WTC11 (cell line): ENCODE measurements around the gene VAV2.

Experiments used
- ETV6 ChIP-seq: sonication (generic); formaldehyde crosslinking; IDR thresholded peaks from 2 replicates; pipeline ENCODE4 v1.8.1; 2022; ENCODE audit warnings: mild to moderate bottlenecking, missing genetic modification reagents
- IRF2 ChIP-seq: sonication (generic); formaldehyde crosslinking; IDR thresholded peaks from 2 replicates; pipeline ENCODE4 v1.8.0; 2022; ENCODE audit warnings: low read depth, missing genetic modification reagents, borderline replicate concordance
- ZNF138 ChIP-seq: sonication (generic); formaldehyde crosslinking; conservative IDR thresholded peaks from 2 replicates; pipeline ENCODE4 v1.8.1; 2022; ENCODE audit warnings: mild to moderate bottlenecking, moderate library complexity, missing genetic modification reagents
- TF ChIP-seq, protein P1 (sequence below): fragments of 200-600 bp; IDR thresholded peaks from 2 replicates; pipeline ENCODE4 v1.8.0; 2022; ENCODE audit warnings: antibody characterized with exemption
- TF ChIP-seq, protein P2 (sequence below): sonication (generic); formaldehyde crosslinking; IDR thresholded peaks from 2 replicates; pipeline ENCODE4 v1.8.1; 2022; ENCODE audit warnings: low read depth, missing genetic modification reagents, borderline replicate concordance
- TF ChIP-seq, protein P3 (sequence below): sonication (generic); formaldehyde crosslinking; IDR thresholded peaks from 2 replicates; pipeline ENCODE4 v1.8.1; 2023; ENCODE audit warnings: mild to moderate bottlenecking, missing genetic modification reagents, borderline replicate concordance

DNA sequence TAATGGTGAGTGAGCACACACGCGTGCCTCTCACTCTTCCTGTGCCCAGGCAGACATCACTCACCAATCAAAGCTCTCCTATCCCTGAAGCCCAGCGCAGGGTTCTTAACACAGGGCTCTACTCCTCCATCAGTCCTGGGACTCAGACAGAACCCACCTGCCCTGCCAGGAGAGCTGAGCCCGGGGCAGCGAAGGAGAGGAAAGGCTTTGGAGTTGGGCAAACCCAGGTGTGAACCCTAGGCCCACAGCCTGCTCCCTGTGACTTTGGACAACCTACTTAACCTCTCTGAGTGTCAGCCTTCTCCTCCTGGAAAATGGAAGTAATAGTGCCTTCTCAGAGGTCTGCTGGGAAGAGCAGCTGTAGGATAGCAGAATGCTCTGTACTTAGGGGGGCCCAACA is 155.3 kb downstream of the VAV2 start:
- no peak for TF ChIP-seq IRF2
- TF ChIP-seq, protein P1, sequence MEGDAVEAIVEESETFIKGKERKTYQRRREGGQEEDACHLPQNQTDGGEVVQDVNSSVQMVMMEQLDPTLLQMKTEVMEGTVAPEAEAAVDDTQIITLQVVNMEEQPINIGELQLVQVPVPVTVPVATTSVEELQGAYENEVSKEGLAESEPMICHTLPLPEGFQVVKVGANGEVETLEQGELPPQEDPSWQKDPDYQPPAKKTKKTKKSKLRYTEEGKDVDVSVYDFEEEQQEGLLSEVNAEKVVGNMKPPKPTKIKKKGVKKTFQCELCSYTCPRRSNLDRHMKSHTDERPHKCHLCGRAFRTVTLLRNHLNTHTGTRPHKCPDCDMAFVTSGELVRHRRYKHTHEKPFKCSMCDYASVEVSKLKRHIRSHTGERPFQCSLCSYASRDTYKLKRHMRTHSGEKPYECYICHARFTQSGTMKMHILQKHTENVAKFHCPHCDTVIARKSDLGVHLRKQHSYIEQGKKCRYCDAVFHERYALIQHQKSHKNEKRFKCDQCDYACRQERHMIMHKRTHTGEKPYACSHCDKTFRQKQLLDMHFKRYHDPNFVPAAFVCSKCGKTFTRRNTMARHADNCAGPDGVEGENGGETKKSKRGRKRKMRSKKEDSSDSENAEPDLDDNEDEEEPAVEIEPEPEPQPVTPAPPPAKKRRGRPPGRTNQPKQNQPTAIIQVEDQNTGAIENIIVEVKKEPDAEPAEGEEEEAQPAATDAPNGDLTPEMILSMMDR, result no peak
- TF ChIP-seq ETV6 (CRISPR knock-in tag), result no peak
- TF ChIP-seq ZNF138, result no peak
- TF ChIP-seq, protein P2, sequence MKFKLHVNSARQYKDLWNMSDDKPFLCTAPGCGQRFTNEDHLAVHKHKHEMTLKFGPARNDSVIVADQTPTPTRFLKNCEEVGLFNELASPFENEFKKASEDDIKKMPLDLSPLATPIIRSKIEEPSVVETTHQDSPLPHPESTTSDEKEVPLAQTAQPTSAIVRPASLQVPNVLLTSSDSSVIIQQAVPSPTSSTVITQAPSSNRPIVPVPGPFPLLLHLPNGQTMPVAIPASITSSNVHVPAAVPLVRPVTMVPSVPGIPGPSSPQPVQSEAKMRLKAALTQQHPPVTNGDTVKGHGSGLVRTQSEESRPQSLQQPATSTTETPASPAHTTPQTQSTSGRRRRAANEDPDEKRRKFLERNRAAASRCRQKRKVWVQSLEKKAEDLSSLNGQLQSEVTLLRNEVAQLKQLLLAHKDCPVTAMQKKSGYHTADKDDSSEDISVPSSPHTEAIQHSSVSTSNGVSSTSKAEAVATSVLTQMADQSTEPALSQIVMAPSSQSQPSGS, result no peak
- TF ChIP-seq, protein P3, sequence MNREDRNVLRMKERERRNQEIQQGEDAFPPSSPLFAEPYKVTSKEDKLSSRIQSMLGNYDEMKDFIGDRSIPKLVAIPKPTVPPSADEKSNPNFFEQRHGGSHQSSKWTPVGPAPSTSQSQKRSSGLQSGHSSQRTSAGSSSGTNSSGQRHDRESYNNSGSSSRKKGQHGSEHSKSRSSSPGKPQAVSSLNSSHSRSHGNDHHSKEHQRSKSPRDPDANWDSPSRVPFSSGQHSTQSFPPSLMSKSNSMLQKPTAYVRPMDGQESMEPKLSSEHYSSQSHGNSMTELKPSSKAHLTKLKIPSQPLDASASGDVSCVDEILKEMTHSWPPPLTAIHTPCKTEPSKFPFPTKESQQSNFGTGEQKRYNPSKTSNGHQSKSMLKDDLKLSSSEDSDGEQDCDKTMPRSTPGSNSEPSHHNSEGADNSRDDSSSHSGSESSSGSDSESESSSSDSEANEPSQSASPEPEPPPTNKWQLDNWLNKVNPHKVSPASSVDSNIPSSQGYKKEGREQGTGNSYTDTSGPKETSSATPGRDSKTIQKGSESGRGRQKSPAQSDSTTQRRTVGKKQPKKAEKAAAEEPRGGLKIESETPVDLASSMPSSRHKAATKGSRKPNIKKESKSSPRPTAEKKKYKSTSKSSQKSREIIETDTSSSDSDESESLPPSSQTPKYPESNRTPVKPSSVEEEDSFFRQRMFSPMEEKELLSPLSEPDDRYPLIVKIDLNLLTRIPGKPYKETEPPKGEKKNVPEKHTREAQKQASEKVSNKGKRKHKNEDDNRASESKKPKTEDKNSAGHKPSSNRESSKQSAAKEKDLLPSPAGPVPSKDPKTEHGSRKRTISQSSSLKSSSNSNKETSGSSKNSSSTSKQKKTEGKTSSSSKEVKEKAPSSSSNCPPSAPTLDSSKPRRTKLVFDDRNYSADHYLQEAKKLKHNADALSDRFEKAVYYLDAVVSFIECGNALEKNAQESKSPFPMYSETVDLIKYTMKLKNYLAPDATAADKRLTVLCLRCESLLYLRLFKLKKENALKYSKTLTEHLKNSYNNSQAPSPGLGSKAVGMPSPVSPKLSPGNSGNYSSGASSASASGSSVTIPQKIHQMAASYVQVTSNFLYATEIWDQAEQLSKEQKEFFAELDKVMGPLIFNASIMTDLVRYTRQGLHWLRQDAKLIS (CRISPR knock-in tag), result no peak
